HepG2 (cell line): Measurements from ENCODE around the gene TAF6. TPM values are rescaled to one million over a fixed set of nuclear protein-coding genes. Genes with fewer than 3 reads are reported as not detected.

ENCODE experiments used
- CCAR2 ChIP-seq: fragments of 200-400 bp; formaldehyde crosslinking; optimal IDR thresholded peaks from 2 replicates; pipeline ENCODE3; 2018; ENCODE audit warnings: low read depth, mild to moderate bottlenecking, low read length, moderate library complexity
- EEA1 ChIP-seq: sonication (generic); formaldehyde crosslinking; IDR thresholded peaks from 2 replicates; pipeline ENCODE4 v1.5.1; 2020; ENCODE audit warnings: mild to moderate bottlenecking, missing genetic modification reagents, borderline replicate concordance
- JUN ChIP-seq: sonication (generic); formaldehyde crosslinking; IDR thresholded peaks from 2 replicates; pipeline ENCODE4 v1.4.0; 2020; ENCODE audit warnings: mild to moderate bottlenecking, missing genetic modification reagents
- JUND ChIP-seq: sonication (generic); formaldehyde crosslinking; IDR thresholded peaks from 2 replicates; pipeline ENCODE4 v1.8.0; 2022; ENCODE audit warnings: mild to moderate bottlenecking, missing genetic modification reagents
- MAFK ChIP-seq, 2 experiments: IDR thresholded peaks in 1 of 2; conservative IDR thresholded peaks in 1 of 2; 2 replicates each; pipeline ENCODE4 v1.6.1; 2011; ENCODE audit warnings: improper control_type of control experiment in 2 of 2, low read length in 2 of 2
- MTF2 ChIP-seq: sonication (generic); formaldehyde crosslinking; IDR thresholded peaks from 2 replicates; pipeline ENCODE4 v1.5.0; 2020; ENCODE audit warnings: missing genetic modification reagents, borderline replicate concordance
- MXI1 ChIP-seq: IDR thresholded peaks from 3 replicates; pipeline ENCODE4 v1.6.1; 2012; ENCODE audit warnings: low read depth, low read length, inconsistent platforms, borderline replicate concordance
- RBM22 ChIP-seq: fragments of 200-400 bp; formaldehyde crosslinking; optimal IDR thresholded peaks from 2 replicates; pipeline ENCODE3; 2017; ENCODE audit warnings: mild to moderate bottlenecking, low read length, moderate library complexity
- YEATS4 ChIP-seq: sonication (generic); formaldehyde crosslinking; IDR thresholded peaks from 2 replicates; pipeline ENCODE4 v1.4.0; 2020; ENCODE audit warnings: missing genetic modification reagents, borderline replicate concordance
- ZFY ChIP-seq: sonication (generic); formaldehyde crosslinking; IDR thresholded peaks from 2 replicates; pipeline ENCODE4 v1.4.0; 2020; ENCODE audit warnings: missing genetic modification reagents
- ZNF264 ChIP-seq: sonication (generic); formaldehyde crosslinking; IDR thresholded peaks from 2 replicates; pipeline ENCODE4 v1.4.0; 2020; ENCODE audit warnings: missing genetic modification reagents
- ZNF451 ChIP-seq: sonication (generic); formaldehyde crosslinking; IDR thresholded peaks from 2 replicates; pipeline ENCODE4 v1.5.0; 2020; ENCODE audit warnings: mild to moderate bottlenecking, missing genetic modification reagents
- ZNF501 ChIP-seq: sonication (generic); formaldehyde crosslinking; IDR thresholded peaks from 2 replicates; pipeline ENCODE4 v1.5.1; 2020; ENCODE audit warnings: mild to moderate bottlenecking, moderate library complexity, missing genetic modification reagents
- polyA plus RNA-seq, 8 experiments: library from polyadenylated mRNA; depleted of rRNA in 3 of 8; stranded (reverse) in 7 of 8; unstranded in 1 of 8; fragments of >200 nt; fragmentation: Illumina TruSeq in 4 of 8; extraction: Trizol in 4 of 8; gene quantifications; 2 replicates each; pipeline versions ENCODE4 v1.2.1 to v1.2.3, GENCODE V29; 2011 to 2016; ENCODE audit warnings: low read depth in 4 of 8, missing spikeins in 1 of 8, mixed read lengths in 1 of 8; ENCODE audit not compliant: insufficient read depth in 1 of 8
- total RNA-seq, 5 experiments: library from RNA; depleted of rRNA; stranded (reverse); fragments of >200 nt; fragmentation: Illumina TruSeq; extraction: Trizol; gene quantifications; 2 replicates each; pipeline ENCODE4 v1.2.3, GENCODE V29; 2016; ENCODE audit warnings: low read depth in 1 of 5
- TF ChIP-seq, protein P1 (sequence below): sonication (generic); formaldehyde crosslinking; conservative IDR thresholded peaks from 2 replicates; pipeline ENCODE4 v1.4.0; 2020; ENCODE audit warnings: mild to moderate bottlenecking, missing genetic modification reagents, moderate library complexity
- TF ChIP-seq, protein P2 (sequence below): sonication (generic); formaldehyde crosslinking; IDR thresholded peaks from 2 replicates; pipeline ENCODE4 v1.4.0; 2020; ENCODE audit warnings: missing genetic modification reagents, borderline replicate concordance
- TF ChIP-seq, protein P3 (sequence below): sonication (generic); formaldehyde crosslinking; IDR thresholded peaks from 2 replicates; pipeline ENCODE4 v1.5.0; 2020; ENCODE audit warnings: missing genetic modification reagents, mild to moderate bottlenecking, borderline replicate concordance
- TF ChIP-seq, protein P4 (sequence below): sonication (generic); formaldehyde crosslinking; IDR thresholded peaks from 2 replicates; pipeline ENCODE4 v1.5.0; 2020; ENCODE audit warnings: mild to moderate bottlenecking, missing genetic modification reagents, borderline replicate concordance
- TF ChIP-seq, protein P5 (sequence below): sonication (generic); formaldehyde crosslinking; IDR thresholded peaks from 2 replicates; pipeline ENCODE4 v1.4.0; 2020; ENCODE audit warnings: missing genetic modification reagents, borderline replicate concordance

Gene TAF6
- total and polyA plus RNA-seq, 2 of the 13 experiments (the other 11 are each of a cell fraction or from before 2014, with no cell fraction given) = 12.9 to 18.8 TPM

DNA sequence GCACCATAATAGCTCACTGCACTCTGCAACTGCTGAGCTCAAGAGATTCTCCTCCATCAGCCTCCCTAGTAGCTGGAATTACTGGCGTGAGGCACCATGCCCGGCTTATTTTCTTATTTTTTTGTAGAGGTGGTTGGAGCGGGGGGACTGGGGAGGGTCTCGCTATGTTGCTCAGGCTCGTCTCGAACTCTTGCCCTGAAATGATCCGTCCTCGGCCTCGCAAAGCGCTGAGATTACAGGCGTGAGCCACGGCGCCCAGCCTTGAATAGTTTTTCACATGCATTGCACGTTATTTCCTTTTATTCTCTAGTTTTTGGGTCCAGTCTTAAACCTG is 29.0 kb upstream of the TAF6 start (continued):
- TF ChIP-seq, protein P1, sequence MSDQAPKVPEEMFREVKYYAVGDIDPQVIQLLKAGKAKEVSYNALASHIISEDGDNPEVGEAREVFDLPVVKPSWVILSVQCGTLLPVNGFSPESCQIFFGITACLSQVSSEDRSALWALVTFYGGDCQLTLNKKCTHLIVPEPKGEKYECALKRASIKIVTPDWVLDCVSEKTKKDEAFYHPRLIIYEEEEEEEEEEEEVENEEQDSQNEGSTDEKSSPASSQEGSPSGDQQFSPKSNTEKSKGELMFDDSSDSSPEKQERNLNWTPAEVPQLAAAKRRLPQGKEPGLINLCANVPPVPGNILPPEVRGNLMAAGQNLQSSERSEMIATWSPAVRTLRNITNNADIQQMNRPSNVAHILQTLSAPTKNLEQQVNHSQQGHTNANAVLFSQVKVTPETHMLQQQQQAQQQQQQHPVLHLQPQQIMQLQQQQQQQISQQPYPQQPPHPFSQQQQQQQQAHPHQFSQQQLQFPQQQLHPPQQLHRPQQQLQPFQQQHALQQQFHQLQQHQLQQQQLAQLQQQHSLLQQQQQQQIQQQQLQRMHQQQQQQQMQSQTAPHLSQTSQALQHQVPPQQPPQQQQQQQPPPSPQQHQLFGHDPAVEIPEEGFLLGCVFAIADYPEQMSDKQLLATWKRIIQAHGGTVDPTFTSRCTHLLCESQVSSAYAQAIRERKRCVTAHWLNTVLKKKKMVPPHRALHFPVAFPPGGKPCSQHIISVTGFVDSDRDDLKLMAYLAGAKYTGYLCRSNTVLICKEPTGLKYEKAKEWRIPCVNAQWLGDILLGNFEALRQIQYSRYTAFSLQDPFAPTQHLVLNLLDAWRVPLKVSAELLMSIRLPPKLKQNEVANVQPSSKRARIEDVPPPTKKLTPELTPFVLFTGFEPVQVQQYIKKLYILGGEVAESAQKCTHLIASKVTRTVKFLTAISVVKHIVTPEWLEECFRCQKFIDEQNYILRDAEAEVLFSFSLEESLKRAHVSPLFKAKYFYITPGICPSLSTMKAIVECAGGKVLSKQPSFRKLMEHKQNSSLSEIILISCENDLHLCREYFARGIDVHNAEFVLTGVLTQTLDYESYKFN (CRISPR knock-in tag) = no peak
- TF ChIP-seq ZNF501 (CRISPR knock-in tag) = 0 out of 2 replicates have a peak, but pooled peaks have one; percentile 30
- no peak for TF ChIP-seq RBM22
- 0 out of 2 replicates have a peak, but pooled peaks have one; percentile 48 for TF ChIP-seq EEA1 (CRISPR knock-in tag)
- TF ChIP-seq, protein P2, sequence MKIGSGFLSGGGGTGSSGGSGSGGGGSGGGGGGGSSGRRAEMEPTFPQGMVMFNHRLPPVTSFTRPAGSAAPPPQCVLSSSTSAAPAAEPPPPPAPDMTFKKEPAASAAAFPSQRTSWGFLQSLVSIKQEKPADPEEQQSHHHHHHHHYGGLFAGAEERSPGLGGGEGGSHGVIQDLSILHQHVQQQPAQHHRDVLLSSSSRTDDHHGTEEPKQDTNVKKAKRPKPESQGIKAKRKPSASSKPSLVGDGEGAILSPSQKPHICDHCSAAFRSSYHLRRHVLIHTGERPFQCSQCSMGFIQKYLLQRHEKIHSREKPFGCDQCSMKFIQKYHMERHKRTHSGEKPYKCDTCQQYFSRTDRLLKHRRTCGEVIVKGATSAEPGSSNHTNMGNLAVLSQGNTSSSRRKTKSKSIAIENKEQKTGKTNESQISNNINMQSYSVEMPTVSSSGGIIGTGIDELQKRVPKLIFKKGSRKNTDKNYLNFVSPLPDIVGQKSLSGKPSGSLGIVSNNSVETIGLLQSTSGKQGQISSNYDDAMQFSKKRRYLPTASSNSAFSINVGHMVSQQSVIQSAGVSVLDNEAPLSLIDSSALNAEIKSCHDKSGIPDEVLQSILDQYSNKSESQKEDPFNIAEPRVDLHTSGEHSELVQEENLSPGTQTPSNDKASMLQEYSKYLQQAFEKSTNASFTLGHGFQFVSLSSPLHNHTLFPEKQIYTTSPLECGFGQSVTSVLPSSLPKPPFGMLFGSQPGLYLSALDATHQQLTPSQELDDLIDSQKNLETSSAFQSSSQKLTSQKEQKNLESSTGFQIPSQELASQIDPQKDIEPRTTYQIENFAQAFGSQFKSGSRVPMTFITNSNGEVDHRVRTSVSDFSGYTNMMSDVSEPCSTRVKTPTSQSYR (CRISPR knock-in tag) = no peak
- no peak for TF ChIP-seq ZNF264
- no peak for TF ChIP-seq ZNF451 (CRISPR knock-in tag)
- TF ChIP-seq, protein P3, sequence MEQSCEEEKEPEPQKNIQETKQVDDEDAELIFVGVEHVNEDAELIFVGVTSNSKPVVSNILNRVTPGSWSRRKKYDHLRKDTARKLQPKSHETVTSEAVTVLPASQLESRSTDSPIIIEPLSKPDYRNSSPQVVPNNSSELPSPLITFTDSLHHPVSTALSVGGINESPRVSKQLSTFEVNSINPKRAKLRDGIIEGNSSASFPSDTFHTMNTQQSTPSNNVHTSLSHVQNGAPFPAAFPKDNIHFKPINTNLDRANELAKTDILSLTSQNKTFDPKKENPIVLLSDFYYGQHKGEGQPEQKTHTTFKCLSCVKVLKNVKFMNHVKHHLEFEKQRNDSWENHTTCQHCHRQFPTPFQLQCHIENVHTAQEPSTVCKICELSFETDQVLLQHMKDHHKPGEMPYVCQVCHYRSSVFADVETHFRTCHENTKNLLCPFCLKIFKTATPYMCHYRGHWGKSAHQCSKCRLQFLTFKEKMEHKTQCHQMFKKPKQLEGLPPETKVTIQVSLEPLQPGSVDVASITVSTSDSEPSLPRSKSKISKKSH (CRISPR knock-in tag) = 0 out of 2 replicates have a peak, but pooled peaks have one; percentile 17
- no peak for TF ChIP-seq ZFY (CRISPR knock-in tag)
- TF ChIP-seq, protein P4, sequence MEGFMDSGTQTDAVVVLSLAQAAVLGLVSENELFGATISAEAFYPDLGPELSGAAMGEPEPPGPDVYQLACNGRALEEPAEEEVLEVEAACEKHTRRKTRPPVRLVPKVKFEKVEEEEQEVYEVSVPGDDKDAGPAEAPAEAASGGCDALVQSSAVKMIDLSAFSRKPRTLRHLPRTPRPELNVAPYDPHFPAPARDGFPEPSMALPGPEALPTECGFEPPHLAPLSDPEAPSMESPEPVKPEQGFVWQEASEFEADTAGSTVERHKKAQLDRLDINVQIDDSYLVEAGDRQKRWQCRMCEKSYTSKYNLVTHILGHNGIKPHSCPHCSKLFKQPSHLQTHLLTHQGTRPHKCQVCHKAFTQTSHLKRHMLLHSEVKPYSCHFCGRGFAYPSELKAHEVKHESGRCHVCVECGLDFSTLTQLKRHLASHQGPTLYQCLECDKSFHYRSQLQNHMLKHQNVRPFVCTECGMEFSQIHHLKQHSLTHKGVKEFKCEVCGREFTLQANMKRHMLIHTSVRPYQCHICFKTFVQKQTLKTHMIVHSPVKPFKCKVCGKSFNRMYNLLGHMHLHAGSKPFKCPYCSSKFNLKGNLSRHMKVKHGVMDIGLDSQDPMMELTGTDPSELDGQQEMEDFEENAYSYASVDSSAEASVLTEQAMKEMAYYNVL (CRISPR knock-in tag) = no peak
- no peak for TF ChIP-seq JUN (CRISPR knock-in tag)
- TF ChIP-seq MAFK (conservative IDR thresholded peaks at IDR 0.05 in 1 of 2, IDR thresholded peaks at IDR 0.05 in 1 of 2; ENCODE audit: low read length in 2 of 2) = no peak
- TF ChIP-seq YEATS4 (CRISPR knock-in tag) = peak; percentile 4; the same call in 1 of the 2 replicates
- TF ChIP-seq MXI1 = no peak
- TF ChIP-seq JUND (CRISPR knock-in tag) = no peak
- TF ChIP-seq CCAR2 = no peak
- TF ChIP-seq, protein P5, sequence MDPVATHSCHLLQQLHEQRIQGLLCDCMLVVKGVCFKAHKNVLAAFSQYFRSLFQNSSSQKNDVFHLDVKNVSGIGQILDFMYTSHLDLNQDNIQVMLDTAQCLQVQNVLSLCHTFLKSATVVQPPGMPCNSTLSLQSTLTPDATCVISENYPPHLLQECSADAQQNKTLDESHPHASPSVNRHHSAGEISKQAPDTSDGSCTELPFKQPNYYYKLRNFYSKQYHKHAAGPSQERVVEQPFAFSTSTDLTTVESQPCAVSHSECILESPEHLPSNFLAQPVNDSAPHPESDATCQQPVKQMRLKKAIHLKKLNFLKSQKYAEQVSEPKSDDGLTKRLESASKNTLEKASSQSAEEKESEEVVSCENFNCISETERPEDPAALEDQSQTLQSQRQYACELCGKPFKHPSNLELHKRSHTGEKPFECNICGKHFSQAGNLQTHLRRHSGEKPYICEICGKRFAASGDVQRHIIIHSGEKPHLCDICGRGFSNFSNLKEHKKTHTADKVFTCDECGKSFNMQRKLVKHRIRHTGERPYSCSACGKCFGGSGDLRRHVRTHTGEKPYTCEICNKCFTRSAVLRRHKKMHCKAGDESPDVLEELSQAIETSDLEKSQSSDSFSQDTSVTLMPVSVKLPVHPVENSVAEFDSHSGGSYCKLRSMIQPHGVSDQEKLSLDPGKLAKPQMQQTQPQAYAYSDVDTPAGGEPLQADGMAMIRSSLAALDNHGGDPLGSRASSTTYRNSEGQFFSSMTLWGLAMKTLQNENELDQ (CRISPR knock-in tag) = no peak
- no peak for TF ChIP-seq MTF2 (CRISPR knock-in tag)
